Measurements from ENCODE around the gene TMEM132E.

DNA sequence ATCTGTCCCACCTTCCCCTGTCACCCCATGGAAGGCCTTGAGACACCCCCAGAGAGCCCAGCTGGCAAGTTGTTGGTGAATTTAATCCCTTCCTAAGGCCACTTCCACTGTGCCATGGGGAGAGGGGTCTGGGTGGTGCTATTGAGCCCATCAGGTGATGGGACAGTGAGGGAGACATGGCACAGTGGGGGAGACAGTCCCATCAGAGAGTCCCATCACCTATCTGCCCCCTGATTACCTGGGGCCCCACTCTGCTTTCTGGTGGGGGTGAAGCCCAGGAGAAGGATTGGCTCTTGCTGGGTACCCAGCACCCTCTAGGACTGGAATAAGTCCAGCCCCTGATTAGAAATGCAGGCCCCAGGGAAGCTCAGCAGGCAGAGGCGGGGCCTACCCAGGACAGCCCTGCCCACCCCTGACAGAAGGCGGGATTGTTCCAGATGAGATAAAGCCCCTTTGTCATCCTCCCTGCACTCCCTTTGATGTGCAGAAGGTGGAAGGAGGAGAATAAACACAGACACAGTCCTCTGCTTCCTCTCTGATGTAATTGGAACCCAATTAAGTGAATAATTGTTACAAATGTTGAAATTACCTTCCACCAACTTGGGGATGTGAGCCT, 18.9 kb downstream of the TMEM132E start:
- TF ChIP-seq, protein P1, sequence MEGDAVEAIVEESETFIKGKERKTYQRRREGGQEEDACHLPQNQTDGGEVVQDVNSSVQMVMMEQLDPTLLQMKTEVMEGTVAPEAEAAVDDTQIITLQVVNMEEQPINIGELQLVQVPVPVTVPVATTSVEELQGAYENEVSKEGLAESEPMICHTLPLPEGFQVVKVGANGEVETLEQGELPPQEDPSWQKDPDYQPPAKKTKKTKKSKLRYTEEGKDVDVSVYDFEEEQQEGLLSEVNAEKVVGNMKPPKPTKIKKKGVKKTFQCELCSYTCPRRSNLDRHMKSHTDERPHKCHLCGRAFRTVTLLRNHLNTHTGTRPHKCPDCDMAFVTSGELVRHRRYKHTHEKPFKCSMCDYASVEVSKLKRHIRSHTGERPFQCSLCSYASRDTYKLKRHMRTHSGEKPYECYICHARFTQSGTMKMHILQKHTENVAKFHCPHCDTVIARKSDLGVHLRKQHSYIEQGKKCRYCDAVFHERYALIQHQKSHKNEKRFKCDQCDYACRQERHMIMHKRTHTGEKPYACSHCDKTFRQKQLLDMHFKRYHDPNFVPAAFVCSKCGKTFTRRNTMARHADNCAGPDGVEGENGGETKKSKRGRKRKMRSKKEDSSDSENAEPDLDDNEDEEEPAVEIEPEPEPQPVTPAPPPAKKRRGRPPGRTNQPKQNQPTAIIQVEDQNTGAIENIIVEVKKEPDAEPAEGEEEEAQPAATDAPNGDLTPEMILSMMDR (IDR thresholded peaks at IDR 0.05; ENCODE audit: poor library complexity), result no peak
- TF ChIP-seq EZH2 (IDR thresholded peaks at IDR 0.05; ENCODE audit: borderline replicate concordance), result no peak
